ENCODE results near the gene FCSK.

DNA sequence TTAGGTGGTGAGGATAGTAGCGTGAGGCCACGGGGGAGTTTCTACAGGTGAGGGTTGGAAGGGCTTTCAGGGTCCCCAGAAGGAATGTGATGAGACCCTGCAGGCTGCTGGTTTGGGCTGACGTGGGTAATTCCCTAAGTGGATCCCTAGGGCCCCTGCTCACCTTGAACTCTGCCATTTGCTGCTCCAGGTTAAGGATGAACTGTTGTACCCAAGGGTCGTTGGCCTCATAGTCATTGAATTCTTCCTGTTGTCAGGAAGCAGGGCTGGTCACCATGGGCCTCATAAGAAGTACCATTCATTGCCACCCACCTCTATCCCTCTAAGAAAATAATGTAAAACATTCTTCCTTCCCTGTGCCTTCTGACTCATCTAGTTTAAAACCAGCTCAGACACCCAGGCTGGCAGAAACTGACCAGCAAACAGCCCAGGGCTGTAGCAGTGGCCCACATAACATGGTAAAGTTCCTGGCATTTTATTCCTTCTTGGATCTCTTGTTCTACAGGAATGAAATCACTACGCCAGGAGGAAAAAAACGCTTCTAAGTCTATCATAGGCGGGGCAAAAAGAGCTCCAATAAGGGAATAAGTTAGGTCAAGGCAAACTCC, 27.6 kb downstream of the FCSK start:
- TF ChIP-seq CTCF (IDR thresholded peaks at IDR 0.05) (no peak), POLR2A (IDR thresholded peaks at IDR 0.05) (no peak)
